Activated CD8-positive, alpha-beta T cell treated with anti-CD3 and anti-CD28 coated beads for 36 hours (primary cell): ENCODE results near the gene TSPAN4. TPM values are rescaled to one million over a fixed set of nuclear protein-coding genes. Genes with fewer than 3 reads are reported as not detected.

Experiments
- ATAC-seq: fragments of 200-7000 bp; cut with Tn5 transposase; one replicate; pipeline ENCODE4 v1.10.0; 2021; ENCODE audit warnings: mild to moderate bottlenecking, moderate library complexity
- CTCF ChIA-PET: fragments of 350-600 bp; sonication (Branson Sonifier 250); formaldehyde crosslinking; loops from one replicate; lab custom pipeline; 2021; ENCODE audit warnings: antibody characterized with exemption; lab: Charles Lee
- POLR2A ChIA-PET: fragments of 350-600 bp; sonication (Branson Sonifier 250); formaldehyde crosslinking; loops from one replicate; lab custom pipeline; 2021; ENCODE audit warnings: antibody characterized with exemption; lab: Charles Lee
- DNase-seq: peaks from one replicate; pipeline ENCODE4 v3.0.0-alpha.2; 2020
- H3K27ac Mint-ChIP-seq: one replicate; pipeline ENCODE4 v1.8.0; 2021; ENCODE audit warnings: mild to moderate bottlenecking, mixed read lengths
- H3K27me3 Mint-ChIP-seq: one replicate; pipeline ENCODE4 v1.8.0; 2021; ENCODE audit warnings: mixed read lengths
- H3K36me3 Mint-ChIP-seq: one replicate; pipeline ENCODE4 v1.8.0; 2021; ENCODE audit warnings: low read depth, mixed read lengths
- H3K4me1 Mint-ChIP-seq: one replicate; pipeline ENCODE4 v1.8.0; 2021; ENCODE audit warnings: low read depth, mixed read lengths
- H3K4me3 Mint-ChIP-seq: one replicate; pipeline ENCODE4 v1.8.0; 2021; ENCODE audit warnings: mild to moderate bottlenecking, moderate library complexity, mixed read lengths
- H3K9me3 Mint-ChIP-seq: one replicate; pipeline ENCODE4 v1.8.0; 2021; ENCODE audit warnings: mixed read lengths
- intact Hi-C: fragments of 100-400 bp; cut with micrococcal nuclease; formaldehyde crosslinking; loops from one replicate; pipeline ENCODE4 v1.10.0; 2022
- total RNA-seq, 2 experiments: library from RNA; stranded (reverse); gene quantifications; one replicate each; pipeline ENCODE4 v1.2.3, GENCODE V29; 2021
- TF ChIP-seq, protein P1 (sequence below): fragments of 200-600 bp; IDR thresholded peaks from one replicate; pipeline ENCODE4 v1.8.0; 2022; ENCODE audit warnings: antibody characterized with exemption, mild to moderate bottlenecking

The TSPAN4 gene
- total RNA-seq, 2 experiments from 2014 or later, result 15.4 to 16.0 TPM

DNA sequence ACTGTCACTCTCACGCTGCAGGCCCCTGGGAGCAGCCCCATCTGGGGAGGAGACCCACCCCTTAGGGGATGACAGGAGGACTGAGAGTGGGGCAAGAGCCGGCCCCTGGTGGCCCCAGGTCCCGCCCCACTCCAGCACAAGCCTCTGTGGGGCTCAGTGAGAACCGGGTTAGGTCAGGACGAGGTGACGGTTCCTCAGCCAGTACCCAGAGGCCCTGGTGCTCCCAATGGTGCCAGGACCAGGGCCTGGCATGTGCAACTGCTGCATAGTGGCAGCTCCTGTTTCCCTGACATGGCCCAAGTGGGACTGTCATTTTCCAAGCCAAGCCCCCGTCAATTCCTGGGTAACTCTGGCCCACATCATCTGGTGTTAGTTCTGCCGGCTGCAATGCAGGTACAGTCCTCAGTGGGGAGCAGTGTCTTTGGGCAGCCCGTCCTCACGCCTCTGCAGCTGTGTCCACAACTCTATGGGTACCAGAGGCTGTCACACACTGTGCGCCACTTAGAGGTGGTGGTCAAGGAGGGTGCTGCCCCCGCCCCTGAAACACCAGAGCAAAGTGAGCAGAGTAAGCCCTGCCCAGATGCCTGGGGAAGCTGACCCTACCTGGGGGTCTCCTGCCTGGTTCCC lies 52.0 kb downstream of the TSPAN4 start:
- ChIA-PET CTCF (interaction anchor here (0.9 to 1.6 kb wide), 3 partner anchors 16 to 157 kb away, joined by 3 to 5 read pairs (median 3); partner anchors contain the start of gene CHID1), POLR2A (interaction anchor here (1.1 kb wide), 1 partner anchor 25 kb away, joined by 3 read pairs; no protein-coding TSS in a partner anchor)
- H3K27me3 Mint-ChIP-seq, result no peaks in the 10 kb centered on the region
- DNase-seq (no peak), ATAC-seq (no peak)
- TF ChIP-seq, protein P1, sequence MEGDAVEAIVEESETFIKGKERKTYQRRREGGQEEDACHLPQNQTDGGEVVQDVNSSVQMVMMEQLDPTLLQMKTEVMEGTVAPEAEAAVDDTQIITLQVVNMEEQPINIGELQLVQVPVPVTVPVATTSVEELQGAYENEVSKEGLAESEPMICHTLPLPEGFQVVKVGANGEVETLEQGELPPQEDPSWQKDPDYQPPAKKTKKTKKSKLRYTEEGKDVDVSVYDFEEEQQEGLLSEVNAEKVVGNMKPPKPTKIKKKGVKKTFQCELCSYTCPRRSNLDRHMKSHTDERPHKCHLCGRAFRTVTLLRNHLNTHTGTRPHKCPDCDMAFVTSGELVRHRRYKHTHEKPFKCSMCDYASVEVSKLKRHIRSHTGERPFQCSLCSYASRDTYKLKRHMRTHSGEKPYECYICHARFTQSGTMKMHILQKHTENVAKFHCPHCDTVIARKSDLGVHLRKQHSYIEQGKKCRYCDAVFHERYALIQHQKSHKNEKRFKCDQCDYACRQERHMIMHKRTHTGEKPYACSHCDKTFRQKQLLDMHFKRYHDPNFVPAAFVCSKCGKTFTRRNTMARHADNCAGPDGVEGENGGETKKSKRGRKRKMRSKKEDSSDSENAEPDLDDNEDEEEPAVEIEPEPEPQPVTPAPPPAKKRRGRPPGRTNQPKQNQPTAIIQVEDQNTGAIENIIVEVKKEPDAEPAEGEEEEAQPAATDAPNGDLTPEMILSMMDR, result no peak
- no peaks in the 10 kb centered on the region for H3K36me3 Mint-ChIP-seq
- H3K4me1 Mint-ChIP-seq, result no peaks in the 10 kb centered on the region
- no peak overlapping the region for H3K27ac Mint-ChIP-seq
- no peaks in the 10 kb centered on the region for H3K9me3 Mint-ChIP-seq
- intact Hi-C loops, result no loop called here
- no peak overlapping the region for H3K4me3 Mint-ChIP-seq

DNA sequence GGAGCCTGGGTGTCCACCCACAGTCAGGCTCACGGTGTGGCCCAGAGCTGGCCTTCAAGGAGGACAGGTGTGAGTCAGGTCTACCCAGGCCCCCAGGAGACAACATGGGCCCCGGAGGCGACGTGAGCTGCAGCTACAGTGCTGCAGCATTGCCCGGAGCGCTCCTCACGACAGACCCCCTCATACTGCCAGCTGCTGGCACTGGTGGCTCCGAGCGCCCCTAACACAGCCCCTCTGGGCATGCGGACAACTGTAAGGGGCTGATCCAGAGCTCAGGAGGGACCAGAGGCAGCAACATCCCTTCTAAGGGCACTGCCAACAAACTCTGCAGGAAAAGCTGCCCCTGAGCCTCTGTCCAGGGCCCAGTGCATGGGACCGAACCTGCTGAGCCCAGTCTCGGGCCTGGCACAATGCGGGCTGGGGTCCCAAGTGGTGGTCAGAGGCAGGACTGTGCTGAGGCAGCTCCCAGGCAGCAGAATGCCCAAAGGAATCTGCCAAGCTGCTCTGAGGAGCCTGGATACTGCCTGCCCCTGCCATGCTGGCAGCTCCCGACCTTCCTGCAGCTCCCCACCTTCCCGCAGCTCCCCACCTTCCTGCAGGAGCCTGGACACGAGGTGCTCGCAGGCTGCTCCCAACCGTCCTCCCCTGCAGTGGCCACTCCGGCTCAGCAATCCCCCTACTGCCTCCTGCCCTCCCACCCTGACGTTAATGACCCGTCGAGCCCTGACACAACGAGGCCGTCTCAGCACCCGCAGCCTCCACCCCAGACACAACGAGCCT lies 52.9 kb downstream of the TSPAN4 start:
- H3K36me3 Mint-ChIP-seq, result peaks cover 2% of the 10 kb centered on the region
- ATAC-seq, result no peak
- POLR2A ChIA-PET, result interaction anchor here (0.9 kb wide), 1 partner anchor 14 kb away, joined by 3 read pairs; no protein-coding TSS in a partner anchor

DNA sequence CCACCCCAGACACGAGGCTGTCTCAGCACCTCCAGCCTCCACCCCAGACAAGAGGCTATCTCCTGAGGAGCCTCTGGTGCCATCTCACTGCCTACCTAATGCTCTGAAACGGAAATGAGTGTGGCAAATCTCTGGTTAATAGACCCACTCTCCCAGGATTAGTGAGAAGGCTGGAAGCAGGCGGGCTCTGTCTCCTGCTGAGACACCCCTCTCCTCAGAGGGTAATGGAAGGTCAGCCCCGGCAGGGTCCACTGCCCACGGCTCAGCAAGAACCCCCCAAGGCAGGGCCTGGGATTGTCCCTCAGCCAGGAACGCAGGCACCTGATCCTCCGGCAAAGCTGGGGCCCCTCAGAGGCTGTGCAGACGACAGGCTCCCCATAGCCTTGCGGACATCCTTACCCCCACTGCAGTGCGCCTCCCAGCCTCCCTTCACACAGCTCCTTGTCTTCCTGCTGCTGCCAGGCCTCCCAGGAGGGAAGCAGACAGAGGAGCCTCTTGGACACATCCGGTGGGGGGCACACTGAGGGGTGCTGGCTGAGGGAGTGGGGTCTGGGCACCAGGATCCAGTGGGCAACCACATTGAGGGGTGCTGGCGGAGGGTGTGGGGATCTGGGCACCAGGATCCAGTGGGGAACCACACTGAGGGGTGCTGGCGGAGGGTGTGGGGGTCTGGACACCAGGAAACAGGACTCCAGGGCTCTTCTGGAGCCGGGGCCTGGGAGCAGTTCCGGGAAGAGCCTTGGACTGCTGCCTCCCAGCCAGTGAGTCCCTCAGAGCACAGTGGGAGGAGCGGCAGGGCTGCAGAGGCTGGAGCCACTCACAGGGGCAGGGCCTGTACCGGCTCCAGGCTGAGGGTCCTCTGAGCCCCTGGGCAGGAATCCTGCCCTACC lies 54.8 kb downstream of the TSPAN4 start:
- ChIA-PET POLR2A (no interaction called here), CTCF (interaction anchor here (0.8 kb wide), 1 partner anchor 49 kb away, joined by 3 read pairs; no protein-coding TSS in a partner anchor)
- no peaks in the 10 kb centered on the region for H3K4me1 Mint-ChIP-seq
- no peaks in the 10 kb centered on the region for H3K9me3 Mint-ChIP-seq
- H3K27me3 Mint-ChIP-seq, result no peaks in the 10 kb centered on the region
- no peak overlapping the region for H3K4me3 Mint-ChIP-seq
- ATAC-seq (no peak), DNase-seq (no peak)
- no peak overlapping the region for H3K27ac Mint-ChIP-seq
- TF ChIP-seq, protein P1, result no peak
- peaks cover 13% of the 10 kb centered on the region for H3K36me3 Mint-ChIP-seq
- intact Hi-C loops, result no loop called here

More for the DNA sequence above, 52.9 kb downstream of the TSPAN4 start:
- no peak for DNase-seq
- CTCF ChIA-PET, result interaction anchor here (0.9 to 1.6 kb wide), 3 partner anchors 16 to 156 kb away, joined by 3 to 5 read pairs (median 3); partner anchors contain the start of gene CHID1
- no peaks in the 10 kb centered on the region for H3K4me1 Mint-ChIP-seq
- no peak overlapping the region for H3K4me3 Mint-ChIP-seq
- H3K27ac Mint-ChIP-seq, result no peak overlapping the region
- no peaks in the 10 kb centered on the region for H3K27me3 Mint-ChIP-seq
- TF ChIP-seq, protein P1, result no peak
- intact Hi-C loops, result no loop called here
- H3K9me3 Mint-ChIP-seq, result no peaks in the 10 kb centered on the region

DNA sequence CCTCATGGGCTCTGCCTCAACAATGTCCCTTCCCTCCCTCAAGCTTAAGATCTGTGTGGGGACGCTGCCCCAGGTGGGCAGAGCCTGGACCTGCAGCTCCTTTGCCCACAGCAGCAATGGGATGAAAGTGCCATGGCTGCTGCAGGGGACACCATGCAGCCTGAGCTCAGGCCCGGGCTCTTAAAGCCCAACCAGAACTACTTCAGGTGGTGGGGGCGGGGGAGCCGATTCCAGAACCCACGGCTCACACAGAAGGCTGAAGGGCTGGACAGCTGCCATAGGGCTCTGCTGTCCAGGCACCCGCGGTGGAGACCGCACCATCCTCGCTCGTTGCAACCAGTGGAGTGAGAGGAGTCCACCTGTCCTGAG lies 55.5 kb downstream of the TSPAN4 start:
- no peaks in the 10 kb centered on the region for H3K4me1 Mint-ChIP-seq
- POLR2A ChIA-PET, result no interaction called here
- peak; percentile 56 for ATAC-seq
- H3K4me3 Mint-ChIP-seq, result no peak overlapping the region
- no peak overlapping the region for H3K27ac Mint-ChIP-seq
- H3K9me3 Mint-ChIP-seq, result no peaks in the 10 kb centered on the region
- no peaks in the 10 kb centered on the region for H3K27me3 Mint-ChIP-seq
- H3K36me3 Mint-ChIP-seq, result peaks cover 19% of the 10 kb centered on the region
- DNase-seq, result no peak
- TF ChIP-seq, protein P1, result no peak
- CTCF ChIA-PET, result interaction anchor here (0.8 to 1.3 kb wide), 2 partner anchors 49 to 73 kb away, joined by 3 read pairs; no protein-coding TSS in a partner anchor
- intact Hi-C loops, result no loop called here
